ENCODE measurements around the gene AIDA.

DNA sequence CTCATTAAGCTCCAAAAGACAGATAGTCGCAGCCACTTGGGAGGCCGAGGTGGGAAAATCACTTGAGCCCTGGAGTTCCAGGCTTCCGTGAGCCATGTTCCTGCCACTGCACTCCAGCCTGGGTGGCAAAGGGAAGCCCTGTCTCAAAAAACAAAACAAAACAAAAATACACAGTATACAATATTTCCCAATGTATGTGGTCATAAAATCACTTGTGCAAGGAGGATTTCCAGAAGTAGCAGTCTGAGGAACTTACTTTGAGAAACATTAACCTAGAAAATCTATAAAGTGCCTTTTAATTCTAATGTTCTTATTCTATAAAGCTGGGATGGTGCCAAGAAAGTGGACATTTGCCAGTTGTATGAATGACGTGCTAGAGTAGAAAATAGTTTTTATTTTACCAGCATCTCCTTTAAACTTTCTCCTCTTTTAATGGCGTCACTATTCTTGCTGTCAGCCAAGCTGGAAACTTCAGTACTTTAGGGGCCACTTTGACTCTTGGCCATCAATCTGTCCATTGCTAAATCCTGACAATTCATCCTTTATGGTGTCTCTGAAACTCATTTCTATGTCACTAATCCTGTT is 47.3 kb upstream of the AIDA start:
- TF ChIP-seq SCRT1 (tag by site-specific recombination; IDR thresholded peaks at IDR 0.05; ENCODE audit: borderline replicate concordance) (no peak), ZNF639 (tag by site-specific recombination; IDR thresholded peaks at IDR 0.05) (no peak)
- TF ChIP-seq, protein P1, sequence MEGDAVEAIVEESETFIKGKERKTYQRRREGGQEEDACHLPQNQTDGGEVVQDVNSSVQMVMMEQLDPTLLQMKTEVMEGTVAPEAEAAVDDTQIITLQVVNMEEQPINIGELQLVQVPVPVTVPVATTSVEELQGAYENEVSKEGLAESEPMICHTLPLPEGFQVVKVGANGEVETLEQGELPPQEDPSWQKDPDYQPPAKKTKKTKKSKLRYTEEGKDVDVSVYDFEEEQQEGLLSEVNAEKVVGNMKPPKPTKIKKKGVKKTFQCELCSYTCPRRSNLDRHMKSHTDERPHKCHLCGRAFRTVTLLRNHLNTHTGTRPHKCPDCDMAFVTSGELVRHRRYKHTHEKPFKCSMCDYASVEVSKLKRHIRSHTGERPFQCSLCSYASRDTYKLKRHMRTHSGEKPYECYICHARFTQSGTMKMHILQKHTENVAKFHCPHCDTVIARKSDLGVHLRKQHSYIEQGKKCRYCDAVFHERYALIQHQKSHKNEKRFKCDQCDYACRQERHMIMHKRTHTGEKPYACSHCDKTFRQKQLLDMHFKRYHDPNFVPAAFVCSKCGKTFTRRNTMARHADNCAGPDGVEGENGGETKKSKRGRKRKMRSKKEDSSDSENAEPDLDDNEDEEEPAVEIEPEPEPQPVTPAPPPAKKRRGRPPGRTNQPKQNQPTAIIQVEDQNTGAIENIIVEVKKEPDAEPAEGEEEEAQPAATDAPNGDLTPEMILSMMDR (tag by site-specific recombination; IDR thresholded peaks at IDR 0.05), result no peak
